ENCODE data around the gene ZBED2.

Gene ZBED2

GRCh38 chr3:111601810-111602209 lies 6.7 kb upstream of the ZBED2 start:
- no peak for DNase-seq

GRCh38 chr3:111598552-111598951 lies 3.4 kb upstream of the ZBED2 start:
- no peak for DNase-seq

DNA sequence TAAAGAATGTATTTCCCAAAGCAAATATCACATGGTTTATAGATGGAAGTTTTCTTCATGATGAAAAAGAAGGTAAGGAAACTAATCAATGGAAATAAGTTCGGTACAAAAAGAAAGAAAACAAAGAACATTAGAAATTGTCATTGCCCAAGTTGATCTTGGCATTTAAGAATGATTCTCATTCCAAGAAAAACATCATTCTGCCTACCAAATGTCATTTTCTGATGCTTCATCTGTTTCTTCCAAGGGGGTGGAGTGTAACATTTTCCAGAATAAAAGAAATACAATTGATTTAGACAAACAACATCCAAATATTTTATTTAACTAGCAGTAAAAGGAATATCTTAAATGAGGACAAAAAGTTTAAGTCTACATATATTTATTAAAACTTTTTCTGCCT lies 3.0 kb upstream of the ZBED2 start:
- no peak for DNase-seq

- no peak for DNase-seq
Observed at GRCh38 chr3:111596328-111596727, 1.2 kb upstream of the ZBED2 start.

GRCh38 chr3:111594781-111595180 lies 365 bp downstream of the ZBED2 start:
- no peak for DNase-seq

DNA sequence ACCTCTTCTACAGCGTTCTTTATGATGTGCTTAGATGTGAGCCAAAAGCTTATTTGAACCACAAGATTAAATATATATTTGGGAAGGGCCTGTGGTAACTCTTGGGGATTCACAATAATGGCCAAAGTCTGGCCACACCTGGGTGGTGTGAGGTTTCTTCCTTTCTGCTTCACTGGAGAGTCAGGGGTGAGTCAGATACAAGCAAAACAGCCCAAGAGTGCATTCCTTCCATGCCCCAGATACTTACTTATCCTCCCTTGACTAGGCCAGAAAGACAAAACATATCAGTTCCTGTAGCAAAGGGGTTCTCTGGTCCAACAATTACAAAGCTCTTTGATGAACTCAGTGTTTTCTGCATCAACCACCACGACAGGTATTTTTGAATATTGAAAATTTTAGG lies 941 bp downstream of the ZBED2 start:
- no peak for DNase-seq

GRCh38 chr3:111593666-111594065 lies 1.5 kb downstream of the ZBED2 start:
- DNase-seq, result no peak

DNA sequence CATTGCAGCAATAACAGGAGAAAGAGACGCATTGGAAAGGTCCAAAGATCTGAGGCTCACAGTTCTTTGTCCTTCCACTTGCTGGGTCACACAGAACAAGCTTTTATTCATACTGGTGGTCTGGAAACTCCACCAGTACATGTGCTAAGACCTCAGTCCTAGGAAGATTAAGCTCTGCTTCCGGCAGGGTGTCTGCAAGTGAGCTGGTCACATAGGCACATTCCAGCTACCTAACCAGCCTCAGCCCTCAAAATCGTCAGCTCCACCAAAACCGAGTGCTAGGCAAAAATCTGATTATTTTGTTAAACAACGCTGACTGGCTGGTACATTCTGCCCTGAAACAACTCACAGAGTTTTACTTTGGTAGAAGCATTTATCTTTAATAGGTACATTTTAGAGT lies 2.2 kb downstream of the ZBED2 start:
- no peak for DNase-seq

DNA sequence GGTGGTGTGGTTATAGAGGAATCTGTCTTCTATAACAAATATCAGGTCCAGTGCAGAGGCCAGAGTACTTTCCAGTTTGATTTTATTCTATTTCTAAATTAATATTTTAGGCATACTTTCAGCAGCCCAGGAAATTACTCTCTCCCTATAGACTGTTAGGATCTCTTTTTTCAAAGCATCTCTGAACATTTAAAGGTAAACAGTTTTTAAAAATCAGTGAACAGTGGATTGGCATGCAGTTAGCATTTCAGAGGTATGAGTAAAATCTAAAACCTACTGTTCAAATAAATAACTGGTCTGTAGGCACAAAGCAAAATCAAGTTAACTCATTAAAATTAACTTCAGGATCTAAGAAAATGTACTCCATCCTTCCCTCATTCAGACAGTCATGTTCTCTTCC lies 3.0 kb downstream of the ZBED2 start:
- no peak for DNase-seq

DNA sequence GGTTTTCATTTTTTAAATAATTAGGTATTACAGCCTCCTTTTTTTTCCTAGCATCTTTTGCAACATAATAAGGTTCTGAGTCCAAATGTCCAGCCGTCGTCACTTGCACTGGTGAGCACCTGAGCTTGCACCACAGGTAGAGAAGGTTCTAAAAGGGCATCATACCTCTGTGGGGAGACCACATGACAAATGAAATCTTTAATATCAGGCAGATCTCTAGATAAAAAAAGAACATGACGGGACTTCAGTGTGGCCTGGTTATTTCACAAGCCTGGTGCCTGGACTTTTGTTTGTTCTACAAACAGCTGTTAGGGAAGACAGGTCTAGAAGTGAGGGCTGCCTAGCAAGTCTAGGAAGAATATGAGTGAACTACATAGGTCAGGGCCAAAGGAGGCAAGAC lies 3.6 kb downstream of the ZBED2 start:
- no peak for DNase-seq

- no peak for DNase-seq
Observed at GRCh38 chr3:111590143-111590491, 5.0 kb downstream of the ZBED2 start.

DNA sequence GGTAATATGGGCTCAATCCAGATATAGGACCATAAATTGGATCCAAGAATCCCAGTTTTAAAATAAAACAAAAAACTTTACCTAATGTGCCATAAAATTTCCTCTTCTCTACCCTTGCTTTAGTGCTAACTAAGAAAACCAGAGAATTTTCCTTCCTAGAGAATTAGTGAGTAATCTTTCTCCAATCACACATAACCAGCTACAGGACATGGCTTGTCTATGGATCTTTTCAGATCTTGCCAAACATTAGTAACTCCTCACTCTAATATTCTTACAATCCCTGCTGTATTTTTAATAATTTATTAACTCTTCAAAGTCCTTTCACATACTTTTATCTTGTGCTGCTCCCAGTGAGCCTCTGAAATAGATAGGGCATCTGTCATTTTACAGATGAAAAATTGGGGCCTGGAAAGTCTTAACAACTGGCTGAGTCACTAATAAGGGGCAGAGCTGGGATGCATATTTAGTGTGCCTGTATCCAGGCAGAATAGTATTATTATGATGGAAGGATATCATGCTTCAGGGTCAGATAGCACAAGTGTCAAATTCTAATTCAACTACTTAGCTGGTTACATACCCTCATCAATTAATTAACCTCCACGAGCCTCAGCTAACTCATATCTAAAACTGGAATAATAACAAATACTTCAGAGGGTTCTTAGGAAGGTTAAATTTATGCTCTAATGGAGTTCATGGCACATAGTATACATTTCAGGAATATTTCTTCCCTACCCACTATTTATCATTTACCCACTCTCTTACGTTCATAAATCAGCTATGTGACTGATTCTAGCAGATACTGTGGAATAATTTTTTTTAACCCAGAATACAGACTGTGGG lies 5.6 kb downstream of the ZBED2 start:
- DNase-seq, result no peak

- DNase-seq, result no peak
Observed at GRCh38 chr3:111588527-111588926, 6.6 kb downstream of the ZBED2 start.

DNA sequence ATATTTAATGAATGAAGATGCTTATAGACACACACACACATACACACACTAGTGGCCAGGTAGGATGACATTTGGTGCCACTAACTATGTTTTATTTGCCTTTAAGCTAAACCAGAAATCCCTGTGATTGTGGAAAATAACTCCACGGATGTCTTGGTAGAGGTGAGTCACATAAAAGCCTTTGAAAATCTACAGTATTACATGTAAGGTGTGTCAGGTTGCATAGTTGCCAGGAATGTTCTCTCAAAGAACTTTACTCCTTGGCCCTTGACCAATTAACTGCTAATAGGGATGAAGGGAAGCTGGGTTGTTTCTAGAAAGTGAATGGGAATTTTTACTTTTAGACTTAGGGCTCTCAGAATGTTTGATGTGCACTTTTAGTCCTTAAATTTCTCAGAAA lies 9.9 kb downstream of the ZBED2 start:
- DNase-seq, result no peak

GRCh38 chr3:111584744-111585143 lies 10.4 kb downstream of the ZBED2 start:
- DNase-seq, result no peak

DNA sequence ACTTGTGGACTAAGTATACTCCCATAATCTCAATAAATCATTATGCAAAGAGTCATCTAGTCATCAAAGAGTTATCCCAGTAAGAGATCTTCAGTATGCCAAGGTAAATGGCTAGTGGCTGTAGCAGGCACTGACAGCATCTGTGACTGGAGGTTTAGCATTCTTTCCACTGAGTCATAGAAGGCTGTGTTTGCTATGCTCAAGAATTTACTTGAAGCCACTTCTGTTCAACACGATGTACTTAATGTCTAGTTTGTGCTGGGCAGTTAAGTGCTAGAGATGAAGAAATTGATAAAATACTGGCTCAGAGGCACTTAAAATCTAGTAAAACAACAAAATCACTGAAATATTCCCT lies 13.0 kb downstream of the ZBED2 start:
- DNase-seq, result no peak

- DNase-seq, result no peak
Observed at GRCh38 chr3:111581403-111582119, 13.6 kb downstream of the ZBED2 start.

GRCh38 chr3:111579495-111579894 lies 15.7 kb downstream of the ZBED2 start:
- DNase-seq, result no peak

- no peak for DNase-seq
Observed at GRCh38 chr3:111578867-111579266, 16.3 kb downstream of the ZBED2 start.

DNA sequence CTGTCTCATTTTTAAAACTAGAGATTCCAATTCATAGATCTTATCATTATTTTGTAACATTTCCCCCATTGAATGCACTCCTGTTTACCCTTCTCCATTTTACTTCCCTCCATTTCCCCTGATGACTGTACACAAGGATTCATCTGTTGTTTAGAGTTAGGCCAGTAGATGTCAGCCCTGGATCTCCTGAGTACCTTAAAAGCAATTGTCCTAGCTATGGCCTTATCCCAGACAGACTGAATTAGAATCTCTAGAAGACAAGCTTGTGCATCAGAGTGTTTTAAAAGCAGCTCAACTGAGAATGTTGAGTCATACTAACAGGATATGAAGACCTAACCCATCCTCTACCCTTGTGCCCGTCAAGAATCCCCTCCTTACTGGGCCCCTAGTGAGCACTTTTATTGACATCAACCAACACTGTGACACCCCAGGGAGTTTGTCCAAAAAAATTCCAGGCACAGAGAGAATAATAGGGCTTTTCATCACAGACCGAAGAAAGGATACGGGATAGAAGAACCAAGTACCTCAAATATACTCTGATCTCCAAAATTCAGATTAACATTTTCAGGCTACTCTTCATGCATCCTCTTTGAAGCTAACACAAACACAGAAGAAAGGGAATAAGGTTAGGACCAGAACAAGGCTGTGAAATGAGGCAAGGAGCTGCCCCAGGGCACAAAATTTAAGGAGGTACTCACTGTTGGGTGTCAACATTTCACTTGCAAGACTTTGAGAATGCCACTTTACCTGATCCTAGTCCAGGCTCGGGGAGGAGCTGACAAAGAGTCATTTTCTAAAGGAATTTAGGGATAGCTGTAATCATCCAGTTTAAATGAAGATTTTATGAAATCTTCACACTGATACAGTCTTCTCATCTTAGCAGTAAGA lies 17.1 kb downstream of the ZBED2 start:
- DNase-seq, result no peak

DNA sequence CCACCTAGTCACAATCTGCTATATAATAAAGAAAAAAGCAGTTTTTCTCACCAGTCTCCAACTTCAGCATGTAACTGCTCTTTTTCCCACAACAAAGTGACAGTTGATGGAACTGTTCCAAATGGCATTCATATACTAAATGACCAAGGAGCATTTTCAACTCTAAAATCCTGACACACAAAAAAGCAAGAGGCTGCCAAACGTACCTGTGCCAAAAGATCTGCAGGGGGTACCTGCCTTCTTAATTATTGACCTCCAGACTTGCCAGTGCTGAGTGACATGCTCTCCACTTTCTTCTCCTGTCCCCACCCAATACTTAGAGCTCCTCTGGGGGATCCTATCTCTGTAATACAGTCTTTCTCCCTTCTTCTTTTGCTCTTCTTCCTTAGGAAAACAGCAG lies 18.0 kb downstream of the ZBED2 start:
- DNase-seq, result no peak

- DNase-seq, result no peak
Observed at GRCh38 chr3:111571907-111572460, 23.2 kb downstream of the ZBED2 start.

GRCh38 chr3:111571282-111571681 lies 23.9 kb downstream of the ZBED2 start:
- DNase-seq, result no peak

All from NK-92 treated with Interleukin-12 subunit alpha and Interleukin-12 subunit beta, amount 100 ng/mL, for 24 hours (cell line).